ENCODE measurements around the gene DQX1. TPM values are rescaled to one million over a fixed set of nuclear protein-coding genes. Genes with fewer than 3 reads are reported as not detected.
"Not testable (repeated sequence)": the region's sequence is repeated elsewhere in the genome, so short reads cannot be mapped to it uniquely, and the experiment has no call there.

The DQX1 gene
- total RNA-seq, 6 experiments from 2014 or later = 0.14 to 0.40 TPM; not detected in 4

GRCh38 chr2:74471332-74472065 is 54.5 kb downstream of the DQX1 start:
- Mint-ChIP-seq H3K36me3 (ENCODE audit: low read depth) (peaks cover 43% of the 10 kb centered on the region), H3K4me3 (peak overlapping the region; percentile 98), H3K9me3 (no peaks in the 10 kb centered on the region), H3K4me1 (ENCODE audit: low read depth) (peaks cover 15% of the 10 kb centered on the region), H3K27me3 (ENCODE audit: insufficient read depth) (peaks cover 2% of the 10 kb centered on the region), H3K27ac (peak overlapping the region; percentile 96)
- no peak for TF ChIP-seq CTCF (IDR thresholded peaks at IDR 0.05)
- no peak for DNase-seq

GRCh38 chr2:74470742-74471141 is 55.3 kb downstream of the DQX1 start:
- not testable (repeated sequence) for H3K9me3 Mint-ChIP-seq; H3K27me3 Mint-ChIP-seq (ENCODE audit: insufficient read depth); DNase-seq
- peak overlapping the region; percentile 57 for H3K27ac Mint-ChIP-seq
- peak overlapping the region; percentile 72 for H3K4me3 Mint-ChIP-seq
- peaks cover 20% of the 10 kb centered on the region for H3K4me1 Mint-ChIP-seq (ENCODE audit: low read depth)
- peaks cover 42% of the 10 kb centered on the region for H3K36me3 Mint-ChIP-seq (ENCODE audit: low read depth)

Other genes with a start within 250 kb of the DQX1 start
- gene SLC4A5, start 182.8 kb downstream of the DQX1 start, total RNA-seq (2021; fragmentation: NEBNext Ultra II Directional; extraction: Animal tissue kit (Norgen Biotek cat#: 25700)) = under 1 TPM in 3 of 6 experiments, not detected in 3; 0.19 to 0.40 (median 0.31) TPM
- 100 to 1,000 TPM; 222 to 286 (median 236) TPM for gene DCTN1, start 145.9 kb downstream of the DQX1 start, total RNA-seq (2021; fragmentation: NEBNext Ultra II Directional; extraction: Animal tissue kit (Norgen Biotek cat#: 25700))
- 1 to 10 TPM in 5 of 6 experiments, under 1 TPM in 1; 0.53 to 2.3 (median 1.4) TPM for gene C2orf81, start 104.6 kb downstream of the DQX1 start, total RNA-seq (2021; fragmentation: NEBNext Ultra II Directional; extraction: Animal tissue kit (Norgen Biotek cat#: 25700))
- 10 to 100 TPM; 30.7 to 37.7 (median 33.4) TPM for gene WDR54, start 104.5 kb downstream of the DQX1 start, total RNA-seq (2021; fragmentation: NEBNext Ultra II Directional; extraction: Animal tissue kit (Norgen Biotek cat#: 25700))
- gene RTKN, start 84.3 kb downstream of the DQX1 start, total RNA-seq (2021; fragmentation: NEBNext Ultra II Directional; extraction: Animal tissue kit (Norgen Biotek cat#: 25700)) = 10 to 100 TPM; 12.7 to 14.8 (median 13.6) TPM
- gene INO80B, start 71.1 kb downstream of the DQX1 start, total RNA-seq (2021; fragmentation: NEBNext Ultra II Directional; extraction: Animal tissue kit (Norgen Biotek cat#: 25700)) = 10 to 100 TPM; 18.4 to 26.9 (median 21.4) TPM
- 10 to 100 TPM; 51.0 to 73.1 (median 56.7) TPM for gene WBP1, start 67.8 kb downstream of the DQX1 start, total RNA-seq (2021; fragmentation: NEBNext Ultra II Directional; extraction: Animal tissue kit (Norgen Biotek cat#: 25700))
- 10 to 100 TPM; 51.4 to 68.9 (median 62.5) TPM for gene MOGS, start 60.8 kb downstream of the DQX1 start, total RNA-seq (2021; fragmentation: NEBNext Ultra II Directional; extraction: Animal tissue kit (Norgen Biotek cat#: 25700))
- gene MRPL53, start 53.6 kb downstream of the DQX1 start, total RNA-seq (2021; fragmentation: NEBNext Ultra II Directional; extraction: Animal tissue kit (Norgen Biotek cat#: 25700)) = 100 to 1,000 TPM in 2 of 6 experiments, 10 to 100 TPM in 4; 74.5 to 120 (median 97.7) TPM
- gene CCDC142, start 43.2 kb downstream of the DQX1 start, total RNA-seq (2021; fragmentation: NEBNext Ultra II Directional; extraction: Animal tissue kit (Norgen Biotek cat#: 25700)) = 10 to 100 TPM in 4 of 6 experiments, 1 to 10 TPM in 2; 8.5 to 11.1 (median 10.2) TPM
- gene TTC31, start 43.1 kb downstream of the DQX1 start, total RNA-seq (2021; fragmentation: NEBNext Ultra II Directional; extraction: Animal tissue kit (Norgen Biotek cat#: 25700)) = 10 to 100 TPM; 14.3 to 17.4 (median 16.7) TPM
- gene LBX2, start 26.6 kb downstream of the DQX1 start, total RNA-seq (2021; fragmentation: NEBNext Ultra II Directional; extraction: Animal tissue kit (Norgen Biotek cat#: 25700)) = 1 to 10 TPM in 3 of 6 experiments, under 1 TPM in 3; 0.21 to 1.8 (median 1.2) TPM
- 10 to 100 TPM; 26.0 to 33.8 (median 29.3) TPM for gene PCGF1, start 18.5 kb downstream of the DQX1 start, total RNA-seq (2021; fragmentation: NEBNext Ultra II Directional; extraction: Animal tissue kit (Norgen Biotek cat#: 25700))
- gene TLX2, start 11.8 kb downstream of the DQX1 start, total RNA-seq (2021; fragmentation: NEBNext Ultra II Directional; extraction: Animal tissue kit (Norgen Biotek cat#: 25700)) = under 1 TPM; 0.17 to 0.31 (median 0.21) TPM
- 100 to 1,000 TPM in 2 of 6 experiments, 10 to 100 TPM in 4; 81.0 to 119 (median 94.6) TPM for gene AUP1, start 3.5 kb upstream of the DQX1 start, total RNA-seq (2021; fragmentation: NEBNext Ultra II Directional; extraction: Animal tissue kit (Norgen Biotek cat#: 25700))
- 10 to 100 TPM; 29.7 to 43.3 (median 33.6) TPM for gene HTRA2, start 3.7 kb upstream of the DQX1 start, total RNA-seq (2021; fragmentation: NEBNext Ultra II Directional; extraction: Animal tissue kit (Norgen Biotek cat#: 25700))
- gene LOXL3, start 27.7 kb upstream of the DQX1 start, total RNA-seq (2021; fragmentation: NEBNext Ultra II Directional; extraction: Animal tissue kit (Norgen Biotek cat#: 25700)) = 10 to 100 TPM; 59.4 to 76.5 (median 64.1) TPM
- 10 to 100 TPM; 17.3 to 38.4 (median 31.5) TPM for gene DOK1, start 28.5 kb upstream of the DQX1 start, total RNA-seq (2021; fragmentation: NEBNext Ultra II Directional; extraction: Animal tissue kit (Norgen Biotek cat#: 25700))
- under 1 TPM in 5 of 6 experiments, not detected in 1; 0.14 to 0.38 (median 0.17) TPM for gene M1AP, start 122.1 kb upstream of the DQX1 start, total RNA-seq (2021; fragmentation: NEBNext Ultra II Directional; extraction: Animal tissue kit (Norgen Biotek cat#: 25700))
- gene SEMA4F, start 128.0 kb upstream of the DQX1 start, total RNA-seq (2021; fragmentation: NEBNext Ultra II Directional; extraction: Animal tissue kit (Norgen Biotek cat#: 25700)) = 10 to 100 TPM; 12.5 to 16.5 (median 14.4) TPM